ENCODE results near the gene GMCL1. TPM values are rescaled to one million over a fixed set of nuclear protein-coding genes. Genes with fewer than 3 reads are reported as not detected.
"Not testable (repeated sequence)": the region's sequence is repeated elsewhere in the genome, so short reads cannot be mapped to it uniquely, and the experiment has no call there.

GMCL1 gene
- total RNA-seq, 1 experiment from 2014 or later: 13.8 TPM

DNA sequence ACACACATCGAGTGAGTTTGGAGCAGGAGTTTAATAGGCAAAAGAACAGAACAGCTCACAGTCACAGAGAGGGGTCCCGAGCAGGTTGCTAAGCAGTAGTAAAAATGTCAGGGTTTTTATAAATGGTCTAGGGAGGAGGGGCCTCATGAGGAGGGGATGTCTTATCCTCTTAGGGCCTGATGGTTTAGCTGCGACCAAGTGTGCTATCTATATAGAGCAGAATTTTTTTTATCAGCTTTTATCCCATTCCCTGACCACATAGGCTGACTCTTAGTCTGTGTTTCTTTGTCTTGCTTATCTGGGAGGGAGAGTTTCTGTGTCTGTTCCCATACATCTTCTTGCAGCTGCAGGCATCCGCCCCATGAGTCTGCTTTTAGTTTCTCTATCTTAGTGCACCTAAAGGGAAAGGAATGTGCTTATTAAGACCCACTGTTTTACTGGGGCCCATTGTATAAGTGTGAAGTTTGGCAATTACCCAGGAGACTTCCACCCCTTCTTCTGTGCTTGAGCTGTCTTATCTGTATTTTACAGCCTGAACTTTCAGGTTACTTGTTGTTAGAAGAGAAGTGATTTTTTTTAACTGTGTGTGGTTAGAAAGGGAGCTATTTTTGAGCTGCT lies 30.4 kb upstream of the GMCL1 start:
- ChIA-PET CTCF (interaction anchor here (0.6 to 1.8 kb wide), 6 partner anchors 9 to 236 kb away, joined by 3 to 12 read pairs (median 3); no protein-coding TSS in a partner anchor), POLR2A (interaction anchor here (0.6 to 1.1 kb wide), 4 partner anchors 9 to 138 kb away, joined by 3 to 7 read pairs (median 4); no protein-coding TSS in a partner anchor)
- TF ChIP-seq CTCF (IDR thresholded peaks at IDR 0.05; ENCODE audit: insufficient read depth in 1 of 2, low read depth in 1 of 2, low read length in 1 of 2, severe bottlenecking in 1 of 2, unreplicated experiment in 1 of 2): no peak
- H3K4me1 Mint-ChIP-seq (ENCODE audit: low read depth, unreplicated experiment): peaks cover 60% of the 10 kb centered on the region
- H3K27ac Mint-ChIP-seq (ENCODE audit: unreplicated experiment): peak overlapping the region; percentile 92
- intact Hi-C loops (cut with micrococcal nuclease; ENCODE audit: unreplicated experiment): loop anchor here (1.0 to 5.0 kb wide), 5 partner anchors 8 to 77 kb away; no protein-coding TSS in a partner anchor
- H3K4me1 ChIP-seq: peaks cover 49% of the 10 kb centered on the region
- H3K4me3 Mint-ChIP-seq (ENCODE audit: unreplicated experiment): peak overlapping the region; percentile 71
- peak overlapping the region; percentile 33 for H3K4me3 ChIP-seq (ENCODE audit: low read depth, low read length)
- peaks cover 27% of the 10 kb centered on the region for H3K36me3 Mint-ChIP-seq (ENCODE audit: insufficient read depth, unreplicated experiment)
- H3K9me3 Mint-ChIP-seq (ENCODE audit: unreplicated experiment): no peaks in the 10 kb centered on the region
- DNase-seq: peak; percentile 63 to 71
- BruUV-seq (replicated peaks): no TSS peak
- no peaks in the 10 kb centered on the region for H3K9me3 ChIP-seq
- no peaks in the 10 kb centered on the region for H3K27me3 Mint-ChIP-seq (ENCODE audit: insufficient read depth, unreplicated experiment)
- no peaks in the 10 kb centered on the region for H3K27me3 ChIP-seq (replicated peaks; ENCODE audit: control insufficient read depth, insufficient read depth, low read length)
- H3K36me3 ChIP-seq (ENCODE audit: control insufficient read depth, insufficient read depth, low read length): peaks cover 3% of the 10 kb centered on the region

- H3K4me1 Mint-ChIP-seq (ENCODE audit: low read depth, unreplicated experiment): peaks cover 54% of the 10 kb centered on the region
- Histone ChIP-seq H3K4me3 (ENCODE audit: low read depth, low read length) (no peak overlapping the region), H3K9me3 (no peaks in the 10 kb centered on the region), H3K36me3 (ENCODE audit: control insufficient read depth, insufficient read depth, low read length) (peaks cover 1% of the 10 kb centered on the region), H3K27me3 (replicated peaks; ENCODE audit: control insufficient read depth, insufficient read depth, low read length) (no peaks in the 10 kb centered on the region), H3K4me1 (peaks cover 42% of the 10 kb centered on the region)
- ChIA-PET POLR2A (no interaction called here), CTCF (interaction anchor here (1.0 kb wide), 1 partner anchor 15 kb away, joined by 3 read pairs; no protein-coding TSS in a partner anchor)
- H3K27ac Mint-ChIP-seq (ENCODE audit: unreplicated experiment): peak overlapping the region; percentile 4
- no peak for TF ChIP-seq CTCF (IDR thresholded peaks at IDR 0.05; ENCODE audit: insufficient read depth in 1 of 2, low read depth in 1 of 2, low read length in 1 of 2, severe bottlenecking in 1 of 2, unreplicated experiment in 1 of 2)
- no TSS peak for BruUV-seq (replicated peaks)
- no peak overlapping the region for H3K4me3 Mint-ChIP-seq (ENCODE audit: unreplicated experiment)
- peaks cover 33% of the 10 kb centered on the region for H3K36me3 Mint-ChIP-seq (ENCODE audit: insufficient read depth, unreplicated experiment)
- no peak for DNase-seq
- intact Hi-C loops (cut with micrococcal nuclease; ENCODE audit: unreplicated experiment): no loop called here
- H3K27me3 Mint-ChIP-seq (ENCODE audit: insufficient read depth, unreplicated experiment): no peaks in the 10 kb centered on the region
- H3K9me3 Mint-ChIP-seq (ENCODE audit: unreplicated experiment): no peaks in the 10 kb centered on the region
These were observed 27.6 kb upstream of the GMCL1 start for GRCh38 chr2:69801745-69802290.

GRCh38 chr2:69802781-69803367 lies 26.6 kb upstream of the GMCL1 start:
- BruUV-seq (replicated peaks); intact Hi-C loops (cut with micrococcal nuclease; ENCODE audit: unreplicated experiment); H3K9me3 ChIP-seq; H3K27me3 ChIP-seq (replicated peaks; ENCODE audit: control insufficient read depth, insufficient read depth, low read length); H3K9me3 Mint-ChIP-seq (ENCODE audit: unreplicated experiment); H3K36me3 ChIP-seq (ENCODE audit: control insufficient read depth, insufficient read depth, low read length); H3K4me3 ChIP-seq (ENCODE audit: low read depth, low read length); H3K4me3 Mint-ChIP-seq (ENCODE audit: unreplicated experiment); DNase-seq; H3K27me3 Mint-ChIP-seq (ENCODE audit: insufficient read depth, unreplicated experiment); POLR2A ChIA-PET; H3K27ac Mint-ChIP-seq (ENCODE audit: unreplicated experiment): not testable (repeated sequence)
- Mint-ChIP-seq H3K36me3 (ENCODE audit: insufficient read depth, unreplicated experiment) (peaks cover 29% of the 10 kb centered on the region), H3K4me1 (ENCODE audit: low read depth, unreplicated experiment) (peaks cover 43% of the 10 kb centered on the region)
- peaks cover 32% of the 10 kb centered on the region for H3K4me1 ChIP-seq
- CTCF ChIA-PET: interaction anchor here (0.8 to 1.4 kb wide), 3 partner anchors 14 to 78 kb away, joined by 4 to 10 read pairs (median 4); no protein-coding TSS in a partner anchor

All from Caco-2 (cell line).